LNCAP (cell line): ENCODE results near the gene LINGO3.

Experiments used
- TF ChIP-seq, protein P1 (sequence below): fragments of 450-650 bp; IDR thresholded peaks from 2 replicates; pipeline ENCODE4 v1.5.1; 2017; ENCODE audit warnings: mild to moderate bottlenecking

Gene LINGO3

DNA sequence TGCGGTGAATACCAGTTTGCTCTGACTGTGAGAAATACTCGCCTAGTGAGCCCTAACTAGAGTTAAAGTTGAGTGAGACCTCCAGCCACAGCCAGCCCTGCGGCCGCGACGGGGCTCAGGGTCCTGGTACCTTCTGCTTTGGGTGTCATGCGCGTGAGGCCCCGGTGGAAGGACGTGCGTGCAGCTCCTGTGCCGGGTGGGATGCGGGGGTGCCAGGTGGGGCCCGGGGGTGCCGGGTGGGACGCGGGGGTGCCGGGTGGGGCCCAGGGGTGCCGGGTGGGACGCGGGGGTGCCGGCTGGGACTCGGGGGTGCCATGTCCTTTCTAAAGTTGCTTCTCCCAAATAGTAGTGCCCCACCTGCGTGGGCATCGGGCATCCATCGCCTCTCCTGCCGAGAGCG, 43.6 kb upstream of the LINGO3 start:
- TF ChIP-seq, protein P1, sequence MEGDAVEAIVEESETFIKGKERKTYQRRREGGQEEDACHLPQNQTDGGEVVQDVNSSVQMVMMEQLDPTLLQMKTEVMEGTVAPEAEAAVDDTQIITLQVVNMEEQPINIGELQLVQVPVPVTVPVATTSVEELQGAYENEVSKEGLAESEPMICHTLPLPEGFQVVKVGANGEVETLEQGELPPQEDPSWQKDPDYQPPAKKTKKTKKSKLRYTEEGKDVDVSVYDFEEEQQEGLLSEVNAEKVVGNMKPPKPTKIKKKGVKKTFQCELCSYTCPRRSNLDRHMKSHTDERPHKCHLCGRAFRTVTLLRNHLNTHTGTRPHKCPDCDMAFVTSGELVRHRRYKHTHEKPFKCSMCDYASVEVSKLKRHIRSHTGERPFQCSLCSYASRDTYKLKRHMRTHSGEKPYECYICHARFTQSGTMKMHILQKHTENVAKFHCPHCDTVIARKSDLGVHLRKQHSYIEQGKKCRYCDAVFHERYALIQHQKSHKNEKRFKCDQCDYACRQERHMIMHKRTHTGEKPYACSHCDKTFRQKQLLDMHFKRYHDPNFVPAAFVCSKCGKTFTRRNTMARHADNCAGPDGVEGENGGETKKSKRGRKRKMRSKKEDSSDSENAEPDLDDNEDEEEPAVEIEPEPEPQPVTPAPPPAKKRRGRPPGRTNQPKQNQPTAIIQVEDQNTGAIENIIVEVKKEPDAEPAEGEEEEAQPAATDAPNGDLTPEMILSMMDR = no peak

DNA sequence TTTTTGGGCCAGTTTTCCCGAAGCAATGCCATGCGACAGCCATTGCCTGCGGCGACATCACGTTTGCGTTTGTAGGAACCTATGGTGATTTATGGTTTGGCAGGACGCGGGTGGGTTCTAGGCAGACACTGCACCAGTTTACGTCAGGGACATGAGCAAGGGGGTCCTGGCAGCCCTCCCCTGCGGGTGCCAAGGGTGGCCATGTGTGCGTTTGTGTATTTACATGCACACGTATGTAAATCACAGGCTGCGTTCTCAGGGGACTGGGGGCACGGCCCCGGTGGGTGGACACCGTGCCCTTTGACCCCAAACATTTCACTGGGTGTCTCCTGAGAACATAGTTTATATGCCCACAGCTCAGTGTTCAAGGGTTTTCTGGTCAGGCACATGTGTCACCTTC, 42.7 kb upstream of the LINGO3 start:
- TF ChIP-seq, protein P1 = no peak

DNA sequence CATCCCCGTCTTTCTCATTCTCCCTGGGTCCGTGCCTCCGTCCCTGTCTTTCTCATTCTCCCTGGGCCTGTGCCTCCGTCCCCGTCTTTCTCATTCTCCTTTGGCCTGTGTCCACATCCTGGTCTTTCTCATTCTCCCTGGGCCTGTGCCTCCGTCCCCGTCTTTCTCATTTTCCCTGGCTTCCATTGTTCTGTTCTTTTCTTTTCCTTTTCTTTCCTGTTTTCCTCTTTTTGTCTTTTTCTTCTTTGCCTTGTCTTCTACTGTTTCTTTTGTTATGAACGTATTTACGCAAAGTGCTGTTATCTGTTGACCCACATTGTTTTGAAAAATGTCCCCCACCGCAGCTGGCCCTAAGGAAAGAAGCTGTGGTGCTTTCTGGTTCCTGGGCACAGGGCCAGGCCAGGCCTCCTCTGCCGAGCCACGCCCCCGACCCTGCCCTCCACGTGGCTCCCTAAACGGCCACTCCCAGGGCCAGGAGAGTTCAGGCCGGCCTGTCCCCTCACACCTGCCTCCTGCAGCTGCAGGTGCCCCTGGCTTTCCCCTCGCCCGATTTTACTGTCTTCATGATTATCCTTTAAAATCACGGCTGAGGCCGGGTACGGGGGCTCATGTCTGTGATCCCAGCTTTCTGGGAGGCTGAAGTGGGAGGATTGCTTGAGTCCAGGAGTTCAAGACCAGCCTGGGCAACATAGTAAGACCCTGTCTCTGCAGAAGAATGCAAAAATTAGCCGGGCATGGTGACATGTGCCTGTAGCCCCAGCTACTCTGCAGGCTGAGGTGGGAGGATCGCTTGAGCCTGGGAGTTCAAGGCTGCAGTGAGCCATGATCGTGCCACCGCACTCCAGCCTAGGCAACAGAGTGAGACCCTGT, 38.1 kb upstream of the LINGO3 start:
- TF ChIP-seq, protein P1 = no peak

DNA sequence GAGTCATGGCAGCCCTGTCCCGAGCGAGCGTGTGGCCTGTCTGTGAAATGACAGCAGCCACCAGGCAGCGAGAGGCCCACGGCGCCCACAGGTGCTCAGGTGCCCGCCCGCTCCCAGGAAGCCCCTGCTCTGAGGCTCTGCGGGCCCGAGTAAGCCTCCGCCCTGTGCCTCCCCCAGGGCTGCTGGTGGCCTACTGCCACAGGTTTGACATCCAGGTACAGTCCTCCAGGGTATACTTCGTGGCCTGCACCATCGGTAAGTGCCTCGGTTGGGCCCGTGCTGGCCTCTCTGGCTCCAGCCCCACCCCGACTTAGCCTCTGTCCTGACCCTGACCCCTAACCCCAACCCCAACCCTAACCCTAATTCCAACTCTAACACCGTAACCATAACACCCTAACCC, 37.1 kb upstream of the LINGO3 start:
- TF ChIP-seq, protein P1 = no peak

DNA sequence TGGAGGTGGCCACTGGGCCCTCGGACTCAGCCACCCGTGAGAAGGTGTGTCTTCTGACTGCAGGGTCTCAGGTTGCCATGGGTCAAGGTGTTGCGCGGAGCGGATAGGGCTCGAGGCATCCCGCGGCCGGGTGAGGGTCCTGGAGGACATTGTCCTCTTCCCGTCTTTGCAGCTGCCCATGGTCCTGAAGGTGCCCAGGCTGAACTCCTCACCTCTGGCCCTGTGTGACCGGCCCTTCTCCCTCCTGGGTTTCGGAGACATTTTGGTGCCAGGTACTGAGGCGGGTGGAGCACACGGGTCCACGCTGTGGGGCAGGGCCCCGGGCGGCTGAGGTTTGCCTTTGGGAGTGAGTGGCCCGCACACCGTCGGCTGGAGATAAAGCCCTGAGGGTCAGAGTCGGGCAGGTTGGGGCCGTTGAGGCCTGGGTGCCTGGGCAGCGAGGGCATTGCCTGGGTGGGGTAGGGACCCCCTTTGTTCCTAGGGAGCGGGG, 36.5 kb upstream of the LINGO3 start:
- TF ChIP-seq, protein P1 = no peak

DNA sequence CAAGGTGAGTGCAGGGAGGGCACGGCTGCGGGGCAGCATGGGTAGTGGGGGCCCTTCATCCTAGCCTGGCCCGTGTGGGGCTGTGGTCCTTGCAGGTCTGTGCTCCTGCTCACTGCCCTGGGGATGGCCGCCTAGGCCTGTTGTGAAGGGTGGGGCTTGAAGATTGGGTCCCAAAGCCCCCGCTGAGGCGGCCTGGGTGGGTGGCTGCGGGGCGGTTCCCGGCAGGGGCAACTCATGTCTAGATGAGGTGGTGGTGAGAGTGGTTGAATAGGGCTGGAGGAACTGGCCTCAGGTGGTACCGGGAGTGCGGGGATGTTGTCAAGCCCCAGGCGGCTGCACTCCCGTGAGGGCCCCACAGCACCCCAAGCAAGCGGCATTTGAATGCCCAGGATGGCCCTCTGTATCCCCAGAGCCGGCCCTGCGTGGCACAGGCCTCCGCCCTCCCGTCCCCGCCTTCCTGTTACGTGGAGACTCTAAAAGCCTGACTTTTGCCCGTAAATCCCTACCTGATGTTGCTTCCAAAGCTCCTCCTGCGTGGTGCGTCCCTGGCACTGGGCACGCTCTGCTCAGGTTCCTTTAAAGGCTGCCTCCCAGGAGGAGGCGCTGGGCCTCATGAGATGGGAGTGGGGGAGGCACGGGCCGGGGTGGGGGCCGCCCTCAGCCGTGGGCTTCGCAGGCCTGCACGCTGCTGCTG, 35.5 kb upstream of the LINGO3 start:
- TF ChIP-seq, protein P1 = no peak

DNA sequence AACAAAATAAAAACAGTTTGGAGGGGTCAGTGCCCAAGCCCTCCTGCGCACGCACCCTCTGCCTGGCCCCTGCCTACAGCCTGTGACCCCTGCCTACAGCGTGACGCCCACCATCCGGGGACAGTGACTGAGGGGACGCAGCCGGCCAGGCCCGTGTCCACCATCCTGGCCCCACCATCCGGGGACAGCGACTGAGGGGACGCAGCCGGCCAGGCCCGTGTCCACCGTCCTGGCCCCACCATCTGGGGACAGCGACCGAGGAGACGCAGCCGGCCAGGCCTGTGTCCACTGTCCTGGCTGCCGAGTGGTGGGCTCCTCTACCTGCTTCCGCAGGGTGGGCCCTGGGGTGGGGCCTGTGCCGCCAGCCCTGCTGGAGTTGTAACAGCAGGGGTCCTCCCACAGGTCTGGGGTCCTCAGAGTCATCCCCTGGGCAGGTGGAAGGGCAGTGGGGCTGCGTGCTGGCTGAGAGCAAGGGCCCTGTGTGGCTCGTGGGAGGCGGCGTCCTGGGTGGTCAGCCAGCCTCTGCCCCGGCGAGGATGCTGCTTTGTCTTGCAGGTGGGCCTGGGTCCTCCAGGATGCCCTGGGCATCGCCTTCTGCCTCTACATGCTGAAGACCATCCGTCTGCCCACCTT, 34.8 kb upstream of the LINGO3 start:
- TF ChIP-seq, protein P1 = no peak
